CD4-positive, alpha-beta T cell treated with Interleukin-17A for 4 hours (primary cell): ENCODE results near the gene YAP1.

Experiments
- DNase-seq: peaks from one replicate; pipeline ENCODE4 v3.0.0-alpha.2; 2020; ENCODE audit warnings: mixed read lengths

The YAP1 gene

GRCh38 chr11:102202972-102203371, 92.7 kb downstream of the YAP1 start:
- DNase-seq = no peak

- no peak for DNase-seq
Measured at GRCh38 chr11:102204174-102204573, 93.9 kb downstream of the YAP1 start.

GRCh38 chr11:102205805-102206204, 95.6 kb downstream of the YAP1 start:
- DNase-seq = no peak

GRCh38 chr11:102208835-102209234, 98.6 kb downstream of the YAP1 start:
- no peak for DNase-seq

- no peak for DNase-seq
Measured at GRCh38 chr11:102214623-102215022, 104.4 kb downstream of the YAP1 start.

GRCh38 chr11:102216433-102217075, 106.3 kb downstream of the YAP1 start:
- no peak for DNase-seq

GRCh38 chr11:102220728-102221467, 110.7 kb downstream of the YAP1 start:
- no peak for DNase-seq

GRCh38 chr11:102223859-102224258, 113.6 kb downstream of the YAP1 start:
- no peak for DNase-seq

GRCh38 chr11:102225689-102226568, 115.7 kb downstream of the YAP1 start:
- no peak for DNase-seq

- DNase-seq = no peak
Measured at GRCh38 chr11:102226702-102227490, 116.6 kb downstream of the YAP1 start.

- no peak for DNase-seq
Measured at GRCh38 chr11:102229510-102230123, 119.4 kb downstream of the YAP1 start.

- no peak for DNase-seq
Measured at GRCh38 chr11:102230186-102230585, 119.9 kb downstream of the YAP1 start.

- DNase-seq = no peak
Measured at GRCh38 chr11:102230911-102231310, 120.7 kb downstream of the YAP1 start.

- no peak for DNase-seq
Measured at GRCh38 chr11:102234779-102235439, 124.7 kb downstream of the YAP1 start.

GRCh38 chr11:102237096-102237735, 127.0 kb downstream of the YAP1 start:
- DNase-seq = no peak

GRCh38 chr11:102238391-102238821, 128.2 kb downstream of the YAP1 start:
- DNase-seq = no peak

- DNase-seq = no peak
Measured at GRCh38 chr11:102239448-102239847, 129.2 kb downstream of the YAP1 start.

GRCh38 chr11:102239911-102240310, 129.7 kb downstream of the YAP1 start:
- DNase-seq = no peak

GRCh38 chr11:102240502-102240901, 130.3 kb downstream of the YAP1 start:
- no peak for DNase-seq

- DNase-seq = no peak
Measured at GRCh38 chr11:102241026-102241425, 130.8 kb downstream of the YAP1 start.

GRCh38 chr11:102243399-102243884, 133.2 kb downstream of the YAP1 start:
- no peak for DNase-seq
